ENCODE results near the gene UBE4B. TPM values are rescaled to one million over a fixed set of nuclear protein-coding genes. Genes with fewer than 3 reads are reported as not detected.

Gene UBE4B
- total and polyA plus RNA-seq, 9 of the 15 experiments (the other 6 are each of a cell fraction or from before 2014, with no cell fraction given): 11.7 to 73.7 (median 40.1) TPM

DNA sequence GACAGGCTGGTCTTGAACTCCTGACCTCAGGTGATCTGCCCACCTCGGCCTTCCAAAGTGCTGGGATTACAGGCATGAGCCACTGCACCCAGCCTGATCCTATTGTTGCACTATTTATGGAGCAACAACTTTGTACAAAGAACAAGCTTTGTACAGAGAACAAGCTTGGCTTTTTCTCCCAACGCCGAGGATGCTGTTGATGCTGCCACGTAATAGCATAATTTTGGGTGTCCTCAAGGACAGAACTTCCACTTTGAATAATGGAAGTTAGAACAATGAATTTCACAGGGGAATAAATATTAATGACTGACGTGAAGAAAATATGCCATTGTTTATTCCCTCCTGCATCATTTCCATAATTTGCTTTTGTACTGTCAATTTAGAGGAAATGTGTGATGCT lies 48.5 kb upstream of the UBE4B start:
- FAIRE-seq: no peak
- H3K9me3 ChIP-seq (replicated peaks; ENCODE audit: control insufficient read depth, insufficient read depth, low read depth, low read length): no peaks in the 10 kb centered on the region
- WGBS (ENCODE audit: insufficient coverage, low coverage, missing lambda C conversion rate): 63% methylated on average over 5 of the region's 5 CpGs
- POLR2A ChIA-PET: interaction anchor here (0.6 to 0.9 kb wide), 2 partner anchors 17 to 89 kb away, joined by 3 read pairs; no protein-coding TSS in a partner anchor
- H3K9ac ChIP-seq (ENCODE audit: insufficient read depth in 1 of 2, low read depth in 2 of 2, low read length in 2 of 2): no peak overlapping the region
- CTCF ChIA-PET (ENCODE audit: low intra/inter-chr PET ratio): no interaction called here
- H3K4me1 ChIP-seq (replicated peaks in 1 of 2; ENCODE audit: control insufficient read depth in 2 of 2, insufficient read depth in 2 of 2, low read length in 2 of 2): no peaks in the 10 kb centered on the region
- H3K27me3 ChIP-seq (ENCODE audit: control insufficient read depth in 2 of 2, insufficient read depth in 2 of 2, low read length in 2 of 2): no peaks in the 10 kb centered on the region; a peak in 1 of 5 replicates
- no TSS peak for BruUV-seq (replicated peaks)
- H2AFZ ChIP-seq (ENCODE audit: low read depth, low read length): no peak overlapping the region
- H3K27ac ChIP-seq (ENCODE audit: extremely low read depth, low read depth, low read length): no peak overlapping the region
- peaks cover 11% of the 10 kb centered on the region; the same call in 2 of the 3 replicates for H3K36me3 ChIP-seq (ENCODE audit: control insufficient read depth, insufficient read depth, low read length)
- H3K4me2 ChIP-seq (ENCODE audit: insufficient read depth, low read length): no peak overlapping the region
- intact Hi-C loops (cut with micrococcal nuclease): no loop called here
- in situ Hi-C loops (cut with MboI): no loop called here
- no peaks in the 10 kb centered on the region for H4K20me1 ChIP-seq (replicated peaks; ENCODE audit: control insufficient read depth, insufficient read depth, low read length)
- H3K79me2 ChIP-seq (ENCODE audit: control insufficient read depth, insufficient read depth, low read length): no peaks in the 10 kb centered on the region
- no peak for DNase-seq (ENCODE audit: extremely low read depth in 1 of 4, low spot score in 3 of 4)
- no peaks in the 10 kb centered on the region for H3K9me1 ChIP-seq (ENCODE audit: control insufficient read depth, insufficient read depth, low read length)
- no peak for ATAC-seq
- H3K4me3 ChIP-seq: no peak overlapping the region
- no peak for TF ChIP-seq POU5F1 (IDR thresholded peaks at IDR 0.05; ENCODE audit: borderline replicate concordance, low read depth, low read length, partially characterized antibody)
- no peak for TF ChIP-seq SLC30A9 (CRISPR knock-in tag; IDR thresholded peaks at IDR 0.05)
- TF ChIP-seq TRIM28 (IDR thresholded peaks at IDR 0.05): no peak
- no peak for TF ChIP-seq E2F3 (CRISPR knock-in tag; IDR thresholded peaks at IDR 0.05)
- no peak for TF ChIP-seq E2F8 (IDR thresholded peaks at IDR 0.05; ENCODE audit: low read depth, partially characterized antibody)
- no peak for TF ChIP-seq ZNF644 (tag; IDR thresholded peaks at IDR 0.05; ENCODE audit: low read depth)
- TF ChIP-seq TFAP4 (CRISPR knock-in tag; IDR thresholded peaks at IDR 0.05; ENCODE audit: borderline replicate concordance): no peak
- no peak for TF ChIP-seq NEUROD1 (IDR thresholded peaks at IDR 0.05; ENCODE audit: borderline replicate concordance, low read depth, low read length, partially characterized antibody)
- no peak for TF ChIP-seq SRSF7 (optimal IDR thresholded peaks at IDR 0.05; ENCODE audit: low read depth, low read length)
- TF ChIP-seq ZNF175 (CRISPR knock-in tag; IDR thresholded peaks at IDR 0.05; ENCODE audit: low read depth): no peak
- TF ChIP-seq PCBP1 (IDR thresholded peaks at IDR 0.05; ENCODE audit: low read depth, low read length, poor library complexity, severe bottlenecking): no peak
- no peak for TF ChIP-seq CLOCK (CRISPR knock-in tag; IDR thresholded peaks at IDR 0.05; ENCODE audit: borderline replicate concordance)
- TF ChIP-seq SIX5 (IDR thresholded peaks at IDR 0.05; ENCODE audit: borderline replicate concordance in 1 of 2, insufficient read depth in 1 of 2, low read depth in 1 of 2, low read length in 2 of 2): no peak

All from K562 (cell line).